BJ (cell line): ENCODE measurements around the gene BICDL2. TPM values are rescaled to one million over a fixed set of nuclear protein-coding genes. Genes with fewer than 3 reads are reported as not detected.

Experiments used
- CTCF ChIA-PET: fragments of 350-600 bp; formaldehyde crosslinking; extraction: SDS; loops from one replicate; lab custom pipeline; 2021; ENCODE audit warnings: antibody characterized with exemption, inconsistent platforms; lab: Yijun Ruan, JAX
- POLR2A ChIA-PET: fragments of 300-600 bp; sonication (Branson Sonifier 250); formaldehyde crosslinking; extraction: SDS; loops from one replicate; lab custom pipeline; 2021; ENCODE audit warnings: antibody characterized with exemption; lab: Charles Lee
- DNase-seq: peaks from one replicate; pipeline ENCODE4 v3.0.0-alpha.2; 2011; ENCODE audit warnings: low read depth
- H3K27me3 ChIP-seq: 2 replicates; pipeline ENCODE4 v1.6.0; 2011; ENCODE audit warnings: low read length; ENCODE audit not compliant: control insufficient read depth, insufficient read depth
- H3K36me3 ChIP-seq: 2 replicates; pipeline ENCODE4 v1.5.1; 2011; ENCODE audit warnings: low read length; ENCODE audit not compliant: control insufficient read depth, insufficient read depth
- H3K4me3 ChIP-seq: 2 replicates; pipeline ENCODE4 v1.5.1; 2011; ENCODE audit warnings: low read depth, mild to moderate bottlenecking, control low read depth, low read length
- CTCF ChIP-seq: IDR thresholded peaks from 2 replicates; pipeline ENCODE4 v1.5.1; 2011; ENCODE audit warnings: low read depth, mild to moderate bottlenecking, control low read depth, inconsistent platforms, low read length, moderate library complexity; ENCODE audit not compliant: insufficient read depth
- polyA plus RNA-seq: library from polyadenylated mRNA; depleted of rRNA; stranded (reverse); fragments of >200 nt; gene quantifications from 2 replicates; pipeline ENCODE4 v1.2.3, GENCODE V29; 2011

Gene BICDL2
- polyA plus RNA-seq, 1 experiment = 0.04 TPM

- no peak for DNase-seq
- Histone ChIP-seq H3K27me3 (no peaks in the 10 kb centered on the region), H3K4me3 (no peak overlapping the region), H3K36me3 (no peaks in the 10 kb centered on the region)
- ChIA-PET POLR2A (no interaction called here), CTCF (interaction anchor here (0.7 kb wide), 1 partner anchor 27 kb away, joined by 3 read pairs; no protein-coding TSS in a partner anchor)
- TF ChIP-seq CTCF = no peak
These were observed 29.1 kb upstream of the BICDL2 start for GRCh38 chr16:3065742-3066439.

- Histone ChIP-seq H3K36me3 (no peaks in the 10 kb centered on the region), H3K27me3 (no peaks in the 10 kb centered on the region), H3K4me3 (no peak within 1 kb of the TSS)
- POLR2A ChIA-PET = no interaction called here
- no peak for TF ChIP-seq CTCF
- peak; percentile 9 for DNase-seq
- CTCF ChIA-PET = interaction anchor here (3.0 kb wide), 1 partner anchor 65 kb away, joined by 12 read pairs; no protein-coding TSS in a partner anchor
These were observed 28.5 kb upstream of the BICDL2 start, which contains the start of gene IL32 for GRCh38 chr16:3065069-3065741. IL32 (plus strand) TSS chr16:3065640; CDS start chr16:3065812, 172 bp downstream.

- CTCF ChIA-PET = interaction anchor here (1.0 to 3.0 kb wide), 2 partner anchors 65 to 66 kb away, joined by 4 to 12 read pairs; no protein-coding TSS in a partner anchor
- POLR2A ChIA-PET = no interaction called here
- no peak for TF ChIP-seq CTCF
- H3K27me3 ChIP-seq = no peaks in the 10 kb centered on the region
- no peak for DNase-seq
- H3K36me3 ChIP-seq = no peaks in the 10 kb centered on the region
- no peak overlapping the region for H3K4me3 ChIP-seq
These were observed 27.1 kb upstream of the BICDL2 start for GRCh38 chr16:3063625-3064386.

GRCh38 chr16:3062553-3062952, 25.8 kb upstream of the BICDL2 start:
- Histone ChIP-seq H3K36me3 (no peaks in the 10 kb centered on the region), H3K27me3 (no peaks in the 10 kb centered on the region), H3K4me3 (no peak overlapping the region)
- TF ChIP-seq CTCF = no peak
- ChIA-PET CTCF (interaction anchor here (3.0 kb wide), 1 partner anchor 67 kb away, joined by 12 read pairs; no protein-coding TSS in a partner anchor), POLR2A (no interaction called here)
- DNase-seq = no peak
